Esophagus (tissue), 2 donors: Measurements from ENCODE around the gene INPP5D. TPM values are rescaled to one million over a fixed set of nuclear protein-coding genes. Genes with fewer than 3 reads are reported as not detected.
"Not testable (repeated sequence)": the region's sequence is repeated elsewhere in the genome, so short reads cannot be mapped to it uniquely, and the experiment has no call there.

Experiments
- H3K27ac ChIP-seq, 2 donors: one replicate each; pipeline ENCODE4 v1.5.1; 2013; ENCODE audit warnings: low read depth in 2 of 2, mild to moderate bottlenecking in 2 of 2, inconsistent platforms in 1 of 2, low read length in 1 of 2, moderate library complexity in 1 of 2
- H3K27me3 ChIP-seq, 2 donors: one replicate each; pipeline ENCODE4 v1.6.1; 2013; ENCODE audit warnings: low read length in 2 of 2, control low read depth in 1 of 2, mild to moderate bottlenecking in 1 of 2; ENCODE audit not compliant: insufficient read depth in 2 of 2, control insufficient read depth in 1 of 2
- H3K36me3 ChIP-seq, 2 donors: one replicate each; pipeline ENCODE4 v1.6.1; 2013; ENCODE audit warnings: low read length in 1 of 2; ENCODE audit not compliant: control insufficient read depth in 2 of 2, insufficient read depth in 2 of 2
- H3K4me1 ChIP-seq, 2 donors: one replicate each; pipeline ENCODE4 v1.6.1; 2013; ENCODE audit warnings: low read length in 1 of 2; ENCODE audit not compliant: control insufficient read depth in 2 of 2, insufficient read depth in 2 of 2
- H3K4me3 ChIP-seq, 2 donors: one replicate each; pipeline ENCODE4 v1.5.1; 2013; ENCODE audit warnings: low read length in 2 of 2, mild to moderate bottlenecking in 2 of 2, low read depth in 1 of 2, moderate library complexity in 1 of 2
- H3K9me3 ChIP-seq, 2 donors: one replicate each; pipeline ENCODE4 v1.6.1; 2013; ENCODE audit warnings: mild to moderate bottlenecking in 2 of 2, low read depth in 1 of 2, low read length in 1 of 2, moderate library complexity in 1 of 2; ENCODE audit not compliant: control insufficient read depth in 2 of 2, insufficient read depth in 1 of 2
- WGBS, 2 donors: extraction: QIAGEN DNeasy Blood & Tissue Kit; methylation state at CpG; one replicate each; pipeline ENCODE4 v1.1.7; 2013; 5-methylcytosine and 5-hydroxymethylcytosine counted together
- polyA plus RNA-seq, 2 donors: library from polyadenylated mRNA; stranded (reverse); fragments of 200-250 nt; gene quantifications; one replicate each; pipeline ENCODE4 v1.2.3, GENCODE V29; 2013
- donor health status: healthy with polysubstance abuse.
- donor health status: Bipolar disorder and iron deficiency.

The INPP5D gene
- polyA plus RNA-seq, 2 donors, result 3.4 to 5.6 TPM

DNA sequence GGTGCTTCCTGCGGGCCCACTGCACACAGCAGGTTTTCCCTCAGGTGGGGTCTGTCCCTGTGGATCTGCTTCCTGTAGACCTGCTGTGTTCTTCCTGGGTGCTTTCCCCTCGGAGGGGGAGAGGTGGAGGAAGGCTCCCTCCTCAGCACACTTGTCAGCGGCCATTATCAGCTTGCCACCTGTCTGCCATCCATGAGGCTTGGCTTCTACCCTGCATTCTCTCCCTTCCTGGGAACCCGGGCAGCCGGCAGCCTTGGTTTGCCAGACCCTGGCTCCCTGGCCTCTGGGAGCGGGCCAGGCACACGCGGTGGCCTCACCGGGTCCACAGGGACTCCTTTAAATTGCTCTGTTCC, 58.5 kb downstream of the INPP5D start:
- Histone ChIP-seq H3K36me3 (no peaks in the 10 kb centered on the region), H3K9me3 (no peaks in the 10 kb centered on the region), H3K27me3 (no peaks in the 10 kb centered on the region), H3K4me1 (peaks cover 2 to 3% of the 10 kb centered on the region in 2 donors), H3K27ac (no peak overlapping the region), H3K4me3 (no peak overlapping the region)
- 84 to 87% methylated on average over 9 of the region's 9 CpGs for WGBS, 2 donors

DNA sequence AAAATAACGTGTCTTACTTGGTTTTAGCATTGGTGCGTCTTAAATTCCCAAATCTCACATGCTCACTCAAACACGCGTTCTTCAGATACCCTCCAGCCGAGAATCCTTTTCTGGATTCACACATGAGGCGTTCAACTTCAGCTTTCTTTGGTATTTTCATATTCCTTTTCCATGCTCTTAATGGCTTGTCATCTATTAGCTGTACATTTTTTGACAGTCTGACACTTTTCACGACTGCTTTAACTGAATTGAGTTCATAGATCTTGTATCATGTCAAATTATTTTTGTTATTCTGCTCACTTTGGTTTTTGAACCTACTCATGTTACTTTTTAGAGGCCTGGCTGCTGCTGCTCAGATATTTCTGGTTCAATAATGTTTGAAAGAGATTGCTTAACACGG, 59.0 kb downstream of the INPP5D start:
- Histone ChIP-seq H3K9me3 (no peaks in the 10 kb centered on the region), H3K36me3 (no peaks in the 10 kb centered on the region), H3K4me3 (no peak overlapping the region), H3K4me1 (peaks cover 2 to 3% of the 10 kb centered on the region in 2 donors), H3K27me3 (no peaks in the 10 kb centered on the region), H3K27ac (no peak overlapping the region)
- 80 to 85% methylated on average over 8 of the region's 8 CpGs for WGBS, 2 donors

DNA sequence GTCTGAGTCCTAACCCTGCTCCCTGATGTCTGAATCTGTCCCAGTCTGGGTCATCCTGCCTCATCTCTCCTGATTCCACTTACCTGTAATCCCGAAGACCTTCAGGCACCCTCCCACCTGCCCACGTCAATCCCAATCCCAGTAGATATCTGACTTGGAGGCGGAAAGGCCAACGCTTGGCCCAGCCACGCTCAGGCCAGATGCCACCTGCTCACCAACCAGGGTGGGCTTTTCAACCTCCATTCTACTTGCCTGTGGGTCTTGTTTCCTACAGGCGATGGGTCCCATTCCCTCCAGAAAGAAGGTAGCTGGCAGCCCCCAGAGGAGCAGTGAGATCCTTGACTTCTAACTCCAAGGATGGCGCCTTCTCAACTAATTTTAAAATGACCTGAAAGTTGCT, 59.7 kb downstream of the INPP5D start:
- no peak overlapping the region for H3K27ac ChIP-seq

DNA sequence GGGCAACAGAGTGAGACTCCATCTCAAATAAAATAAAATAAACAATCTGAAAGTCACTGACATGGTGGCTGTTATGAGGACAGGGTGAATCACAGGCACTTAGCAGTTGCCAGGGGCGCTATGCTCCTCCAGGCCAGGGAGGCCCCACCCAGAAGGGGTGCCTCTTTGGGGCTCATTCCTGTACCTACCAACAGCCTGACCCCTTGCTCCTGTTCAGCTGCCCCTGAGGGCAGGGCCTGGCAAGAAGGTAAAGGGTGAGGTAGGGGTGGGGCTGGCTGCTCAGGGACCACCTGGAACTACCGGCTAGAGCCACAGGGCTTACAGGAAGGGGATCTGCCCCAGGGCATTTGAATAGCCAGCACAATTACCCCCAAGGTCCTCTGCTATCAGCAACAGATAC, 60.3 kb downstream of the INPP5D start:
- peaks cover 2 to 6% of the 10 kb centered on the region in 2 donors for H3K4me1 ChIP-seq
- H3K9me3 ChIP-seq, result no peaks in the 10 kb centered on the region
- no peak overlapping the region for H3K27ac ChIP-seq
- H3K36me3 ChIP-seq, result peaks cover 0 to under 1% of the 10 kb centered on the region in 2 donors
- H3K27me3 ChIP-seq, result no peaks in the 10 kb centered on the region
- 75% methylated on average over 2 of the region's 2 CpGs for WGBS, 2 donors
- H3K4me3 ChIP-seq, result no peak overlapping the region

More for the DNA sequence above, 59.7 kb downstream of the INPP5D start:
- Histone ChIP-seq H3K9me3 (no peaks in the 10 kb centered on the region), H3K4me3 (no peak overlapping the region), H3K36me3 (no peaks in the 10 kb centered on the region), H3K27me3 (no peaks in the 10 kb centered on the region), H3K4me1 (peaks cover 2 to 6% of the 10 kb centered on the region in 2 donors)
- WGBS, 2 donors, result 92 to 97% methylated on average over 7 of the region's 7 CpGs

DNA sequence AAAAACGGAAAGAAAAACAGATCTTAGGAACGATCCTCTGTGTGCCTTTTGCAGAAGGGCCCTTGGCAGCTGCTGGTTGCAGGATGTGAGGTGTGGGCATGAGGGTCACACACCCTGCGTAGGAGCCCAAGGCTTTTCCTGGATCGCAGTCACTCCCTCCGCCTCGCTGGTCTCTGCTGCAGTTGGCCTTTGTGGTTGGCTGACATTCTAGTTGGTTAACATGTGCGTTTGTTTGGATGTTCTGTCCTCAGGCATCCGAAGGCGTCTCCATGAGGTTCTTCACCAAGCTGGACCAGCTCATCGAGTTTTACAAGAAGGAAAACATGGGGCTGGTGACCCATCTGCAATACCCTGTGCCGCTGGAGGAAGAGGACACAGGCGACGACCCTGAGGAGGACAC, 61.7 kb downstream of the INPP5D start:
- no peaks in the 10 kb centered on the region for H3K27me3 ChIP-seq
- H3K36me3 ChIP-seq, result peaks cover 0 to 2% of the 10 kb centered on the region in 2 donors
- H3K4me1 ChIP-seq, result peaks cover 2 to 3% of the 10 kb centered on the region in 2 donors
- no peaks in the 10 kb centered on the region for H3K9me3 ChIP-seq
- H3K27ac ChIP-seq, result no peak overlapping the region
- H3K4me3 ChIP-seq, result no peak overlapping the region
- WGBS, 2 donors, result 70 to 79% methylated on average over 13 of the region's 13 CpGs

DNA sequence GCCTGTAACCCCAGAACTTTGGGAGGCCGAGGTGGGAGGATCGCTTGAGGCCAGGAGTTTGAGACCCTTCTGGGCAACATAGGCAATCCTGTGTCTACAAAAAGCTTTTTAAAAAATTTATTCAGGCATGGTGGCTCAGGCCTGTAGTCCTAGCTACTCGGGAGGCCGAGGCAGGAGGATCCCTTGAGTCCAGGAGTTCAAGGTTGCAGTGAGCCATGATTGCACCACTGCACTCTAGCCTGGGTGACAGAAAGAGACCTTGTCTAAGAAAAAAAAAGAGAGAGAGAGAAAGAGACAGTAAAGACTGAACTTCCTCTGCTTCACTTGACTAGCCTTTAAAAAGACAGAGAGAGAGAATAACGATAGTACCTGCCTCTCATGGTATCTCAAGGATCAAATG, 62.4 kb downstream of the INPP5D start:
- 89 to 96% methylated on average over 5 of the region's 5 CpGs for WGBS, 2 donors
- H3K9me3 ChIP-seq, result no peaks in the 10 kb centered on the region
- no peaks in the 10 kb centered on the region for H3K27me3 ChIP-seq
- H3K4me1 ChIP-seq, result peaks cover 2 to 3% of the 10 kb centered on the region in 2 donors
- no peak overlapping the region for H3K27ac ChIP-seq
- H3K36me3 ChIP-seq, result peaks cover 0 to 2% of the 10 kb centered on the region in 2 donors
- no peak overlapping the region for H3K4me3 ChIP-seq

DNA sequence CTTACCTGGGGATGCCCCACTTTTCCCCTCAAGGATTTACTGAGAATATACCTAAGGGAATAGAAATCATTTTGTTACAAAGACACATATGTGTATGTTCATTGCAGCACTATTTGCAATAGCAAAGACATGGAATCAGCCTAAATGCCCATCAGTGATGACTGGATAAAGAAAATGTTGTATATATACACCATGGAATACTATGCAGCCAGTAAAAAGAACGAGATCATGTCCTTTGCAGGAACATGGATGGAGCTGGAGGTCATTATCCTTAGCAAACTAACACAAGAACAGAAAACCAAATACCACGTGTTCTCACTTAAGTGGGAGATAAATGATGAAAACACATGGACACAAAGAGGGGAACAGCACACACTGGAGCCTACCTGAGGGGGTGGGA, 63.4 kb downstream of the INPP5D start:
- H3K4me3 ChIP-seq, H3K36me3 ChIP-seq, H3K4me1 ChIP-seq, H3K9me3 ChIP-seq, H3K27me3 ChIP-seq, H3K27ac ChIP-seq: not testable (repeated sequence)
- WGBS, 2 donors, result 56 to 61% methylated on average over 2 of the region's 2 CpGs

DNA sequence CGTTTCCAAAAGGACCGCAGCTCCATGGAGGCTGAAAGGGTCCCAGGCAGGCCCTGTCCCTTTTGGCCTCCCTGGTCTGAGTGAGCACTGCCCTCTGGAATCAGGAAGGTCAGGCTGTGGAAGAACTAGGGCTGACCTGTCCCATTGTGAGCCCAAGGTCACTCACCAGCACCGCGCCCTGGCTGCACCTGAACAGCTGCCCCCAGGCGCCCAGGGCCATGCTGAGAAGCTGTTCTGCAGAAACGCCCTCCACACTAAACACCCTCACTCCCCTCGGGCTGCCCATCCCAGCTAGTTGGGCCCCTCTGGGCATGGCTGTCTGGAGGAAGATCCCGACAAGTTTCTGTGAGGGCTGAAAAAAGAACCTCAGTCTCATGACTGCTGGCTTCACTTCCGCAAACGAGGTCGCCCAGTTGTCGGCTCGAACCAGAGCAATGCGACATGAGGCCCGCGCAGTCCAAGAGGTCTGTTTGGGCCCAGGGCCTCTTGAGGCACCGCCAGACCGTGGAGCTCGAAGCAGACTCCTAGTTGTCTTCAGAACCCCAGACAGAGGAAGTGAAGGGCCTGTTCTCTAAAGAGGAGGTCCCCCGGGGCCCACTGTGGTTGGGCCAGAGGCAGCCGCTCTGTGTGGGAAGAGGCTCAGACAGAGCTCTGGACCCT, 64.4 kb downstream of the INPP5D start:
- H3K27ac ChIP-seq, result no peak overlapping the region
- H3K9me3 ChIP-seq, result no peaks in the 10 kb centered on the region
- H3K27me3 ChIP-seq, result no peaks in the 10 kb centered on the region
- no peak overlapping the region for H3K4me3 ChIP-seq
- H3K4me1 ChIP-seq, result peaks cover 2 to 3% of the 10 kb centered on the region in 2 donors
- 86 to 87% methylated on average over 21 of the region's 21 CpGs for WGBS, 2 donors
- H3K36me3 ChIP-seq, result peaks cover 0 to 2% of the 10 kb centered on the region in 2 donors

DNA sequence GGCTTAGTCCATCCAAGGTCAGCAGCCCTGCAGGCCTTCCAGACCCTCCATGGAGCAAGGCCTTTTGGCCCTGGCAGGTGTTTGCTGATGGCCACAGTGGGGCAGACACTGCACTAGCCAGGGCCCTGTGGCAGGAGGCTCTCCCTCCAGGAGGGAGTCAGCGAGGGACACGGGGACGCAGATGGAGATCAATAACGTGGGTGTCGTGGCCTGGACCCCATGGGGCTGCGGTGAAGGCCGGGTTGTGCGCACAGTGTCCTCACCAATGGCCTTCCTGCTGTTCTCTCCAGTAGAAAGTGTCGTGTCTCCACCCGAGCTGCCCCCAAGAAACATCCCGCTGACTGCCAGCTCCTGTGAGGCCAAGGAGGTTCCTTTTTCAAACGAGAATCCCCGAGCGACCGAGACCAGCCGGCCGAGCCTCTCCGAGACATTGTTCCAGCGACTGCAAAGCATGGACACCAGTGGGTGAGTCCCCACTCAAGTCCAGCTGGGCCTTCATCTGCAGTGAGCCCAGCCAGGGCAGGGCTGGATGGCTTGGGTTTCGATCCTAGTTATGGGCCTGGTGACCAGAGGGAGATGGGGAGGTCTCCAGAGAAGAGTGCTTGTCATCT, 65.4 kb downstream of the INPP5D start:
- Histone ChIP-seq H3K9me3 (no peaks in the 10 kb centered on the region), H3K4me3 (no peak overlapping the region), H3K36me3 (peaks cover 0 to 2% of the 10 kb centered on the region in 2 donors), H3K27me3 (no peaks in the 10 kb centered on the region), H3K4me1 (peaks cover under 1 to 3% of the 10 kb centered on the region in 2 donors), H3K27ac (no peak overlapping the region)
- WGBS, 2 donors, result 93 to 94% methylated on average over 20 of the region's 20 CpGs
